GM19397 (cell line): ENCODE results near the gene IL17B.

Source experiments
- ATAC-seq: cut with Tn5 transposase; IDR thresholded peaks from one replicate; pipeline ENCODE4 v1.9.1; 2021; ENCODE audit warnings: mild to moderate bottlenecking, moderate library complexity; ENCODE audit not compliant: unreplicated experiment

The IL17B gene

DNA sequence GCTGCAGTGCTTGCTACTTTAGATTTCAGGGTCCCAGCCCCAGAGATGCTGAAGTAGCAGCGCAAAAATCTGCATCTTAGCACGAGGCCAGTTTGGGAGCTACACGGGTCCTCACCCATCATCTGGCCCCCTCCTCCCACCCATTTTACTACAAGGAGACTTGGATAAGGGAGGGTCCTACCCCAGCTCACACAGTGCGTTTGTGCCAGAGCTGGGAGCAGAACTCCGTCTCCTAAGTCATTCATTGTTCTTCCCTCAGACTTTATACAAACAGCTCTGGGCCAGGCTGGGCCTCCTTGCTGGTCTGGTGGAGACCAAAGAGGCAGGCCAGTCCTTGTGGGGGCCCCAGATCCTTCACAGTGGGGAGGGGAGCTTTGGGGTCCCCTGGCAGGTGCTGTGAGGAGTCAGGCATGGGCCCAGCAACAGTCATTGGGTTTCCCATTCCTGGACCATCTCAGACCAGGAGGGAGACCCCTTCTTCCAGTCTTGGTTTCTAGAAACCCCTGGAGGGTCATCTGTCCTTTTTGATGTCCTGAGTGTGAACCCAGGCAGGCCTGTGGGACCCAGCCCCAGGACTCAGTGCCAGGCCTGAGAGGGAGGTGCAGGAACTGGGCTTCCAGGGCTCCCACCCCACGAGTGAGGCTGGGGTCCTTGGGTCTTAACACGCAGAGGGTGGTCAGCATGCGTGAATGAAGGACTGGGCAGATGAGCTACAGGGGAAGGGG is 2.3 kb upstream of the IL17B start:
- ATAC-seq = peak; percentile 19

DNA sequence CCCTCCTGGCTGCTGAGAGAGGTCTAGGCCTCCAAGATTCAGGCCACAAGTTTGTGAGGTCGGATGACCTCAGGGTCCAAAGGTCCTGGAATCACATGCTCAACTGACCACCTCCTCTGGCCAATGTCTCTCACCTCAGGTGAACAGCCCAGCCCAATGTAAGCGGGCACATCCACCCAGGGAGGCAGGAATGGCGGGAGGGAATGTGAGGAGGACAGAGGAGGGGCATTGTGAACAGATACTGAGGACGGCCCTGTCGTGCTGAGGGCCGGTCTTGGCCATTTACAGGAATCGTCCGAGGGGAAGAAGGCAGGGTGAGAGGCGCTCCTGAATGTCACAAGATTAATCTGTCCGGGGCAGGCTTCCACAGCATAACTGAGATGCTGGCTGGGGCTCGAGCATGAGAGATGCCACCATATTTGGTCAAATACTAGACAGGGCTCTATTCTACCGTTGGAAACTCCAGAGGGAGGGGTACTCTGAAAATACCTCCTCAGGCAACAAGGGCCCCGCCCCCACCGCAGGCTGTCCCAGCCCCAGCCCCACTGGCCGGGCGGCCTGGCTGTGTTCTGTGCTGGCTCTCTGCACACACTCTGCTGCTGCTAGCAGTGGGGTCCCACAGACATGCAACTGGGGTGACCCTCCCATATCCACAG is 1.5 kb upstream of the IL17B start:
- ATAC-seq = no peak

DNA sequence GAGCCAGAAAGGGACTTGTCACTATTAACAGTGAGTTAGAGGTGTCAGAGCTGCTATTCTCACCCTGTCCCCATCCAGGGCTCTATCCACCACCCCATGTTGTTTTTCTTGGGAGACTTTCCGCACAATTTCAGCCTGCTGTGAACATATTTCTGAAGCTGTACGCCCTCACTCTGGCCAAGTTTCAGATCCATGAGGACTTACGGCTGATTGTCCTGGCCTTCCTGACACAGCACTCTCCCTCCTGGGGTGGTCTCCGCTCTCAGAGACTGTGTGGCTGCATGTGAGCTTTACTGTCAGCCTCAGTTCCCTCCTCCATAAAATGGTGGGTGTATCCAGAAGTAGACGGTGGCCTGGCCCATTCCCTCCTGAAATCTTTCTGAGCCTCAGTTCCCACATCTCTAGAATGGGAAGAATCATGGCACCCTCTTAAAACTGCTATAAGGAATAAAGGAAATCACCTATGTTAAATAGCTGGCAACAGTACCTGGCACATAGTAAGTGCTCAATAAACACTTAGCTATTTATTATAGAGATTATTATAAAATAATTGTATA is 804 bp upstream of the IL17B start:
- no peak for ATAC-seq

- ATAC-seq = no peak
These were observed 761 bp downstream of the IL17B start for GRCh38 chr5:149378241-149378820.

GRCh38 chr5:149376711-149377447 is 2.2 kb downstream of the IL17B start:
- no peak for ATAC-seq

DNA sequence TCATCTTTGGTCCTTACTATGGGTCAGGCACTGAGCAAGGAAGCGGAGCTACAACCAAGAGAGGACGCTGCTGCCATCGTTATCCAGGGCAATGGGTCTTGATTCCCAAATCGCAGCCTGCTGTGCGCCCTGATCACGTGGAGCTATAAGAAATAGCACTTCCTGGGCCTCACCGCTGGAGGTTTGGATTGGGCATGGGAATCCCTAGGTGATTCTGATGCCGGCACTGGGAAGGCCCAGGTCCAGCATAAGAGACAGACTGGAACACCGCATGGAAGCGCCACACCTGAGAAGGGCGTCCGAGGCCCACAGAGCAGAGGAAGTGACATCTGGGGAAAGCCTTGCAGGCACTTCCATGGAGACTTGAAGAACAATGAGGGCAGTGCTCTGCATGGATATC is 3.0 kb downstream of the IL17B start:
- no peak for ATAC-seq

- ATAC-seq = no peak
These were observed 3.7 kb downstream of the IL17B start for GRCh38 chr5:149375434-149375833.

DNA sequence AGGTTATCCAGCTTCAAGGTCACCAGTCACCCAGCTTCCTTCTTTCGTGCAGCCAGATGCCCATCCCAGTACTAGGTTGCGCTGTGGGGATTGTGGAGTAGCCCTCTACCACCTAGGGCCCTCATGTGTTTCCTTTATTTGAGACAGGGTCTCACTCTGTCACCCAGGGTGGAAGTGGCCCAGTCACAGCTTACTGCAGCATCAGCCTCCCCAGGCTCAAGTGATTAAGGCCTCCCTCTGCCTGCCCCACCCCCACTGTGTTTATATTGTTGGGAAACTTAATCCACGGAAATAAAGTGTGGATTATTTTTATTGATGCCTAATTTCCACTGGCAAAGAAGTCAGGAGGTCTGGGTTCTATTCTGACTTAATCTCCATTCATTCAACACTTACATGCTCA is 4.3 kb downstream of the IL17B start:
- no peak for ATAC-seq

- ATAC-seq = no peak
These were observed 4.8 kb downstream of the IL17B start for GRCh38 chr5:149374303-149374702.

GRCh38 chr5:149372932-149373331 is 6.2 kb downstream of the IL17B start:
- ATAC-seq = no peak

GRCh38 chr5:149372076-149372795 is 6.9 kb downstream of the IL17B start:
- no peak for ATAC-seq

GRCh38 chr5:149371296-149371962 is 7.7 kb downstream of the IL17B start:
- peak; percentile 68 for ATAC-seq

DNA sequence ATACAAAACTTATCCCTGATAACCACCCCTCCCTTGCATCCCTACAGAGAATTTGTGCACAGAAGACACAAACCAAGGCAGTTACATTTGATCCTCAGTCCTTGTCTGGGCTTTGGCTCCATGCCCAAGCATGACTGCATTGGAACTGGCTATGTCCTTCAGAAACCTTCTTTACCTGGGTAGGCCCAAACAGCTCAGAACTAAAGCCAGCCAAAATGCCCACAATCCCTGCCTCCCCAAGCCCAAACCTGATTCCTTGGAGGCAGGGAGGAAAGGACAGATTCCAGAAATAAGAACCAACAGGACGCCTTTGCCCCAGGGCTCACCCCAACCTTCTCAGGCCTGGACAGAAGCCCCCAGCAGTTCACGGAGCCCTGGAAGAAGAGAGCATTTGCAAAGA is 8.2 kb downstream of the IL17B start:
- no peak for ATAC-seq

DNA sequence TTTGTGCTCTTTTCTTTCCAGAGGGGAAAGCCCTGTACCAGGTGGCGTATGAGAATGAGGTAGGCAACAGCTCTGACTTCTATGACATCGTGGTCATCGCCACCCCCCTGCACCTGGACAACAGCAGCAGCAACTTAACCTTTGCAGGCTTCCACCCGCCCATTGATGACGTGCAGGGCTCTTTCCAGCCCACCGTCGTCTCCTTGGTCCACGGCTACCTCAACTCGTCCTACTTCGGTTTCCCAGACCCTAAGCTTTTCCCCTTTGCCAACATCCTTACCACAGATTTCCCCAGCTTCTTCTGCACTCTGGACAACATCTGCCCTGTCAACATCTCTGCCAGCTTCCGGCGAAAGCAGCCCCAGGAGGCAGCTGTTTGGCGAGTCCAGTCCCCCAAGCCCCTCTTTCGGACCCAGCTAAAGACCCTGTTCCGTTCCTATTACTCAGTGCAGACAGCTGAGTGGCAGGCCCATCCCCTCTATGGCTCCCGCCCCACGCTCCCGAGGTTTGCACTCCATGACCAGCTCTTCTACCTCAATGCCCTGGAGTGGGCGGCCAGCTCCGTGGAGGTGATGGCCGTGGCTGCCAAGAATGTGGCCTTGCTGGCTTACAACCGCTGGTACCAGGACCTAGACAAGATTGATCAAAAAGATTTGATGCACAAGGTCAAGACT is 11.0 kb downstream of the IL17B start:
- ATAC-seq = no peak

- ATAC-seq = no peak
These were observed 11.7 kb downstream of the IL17B start for GRCh38 chr5:149367249-149367971.

DNA sequence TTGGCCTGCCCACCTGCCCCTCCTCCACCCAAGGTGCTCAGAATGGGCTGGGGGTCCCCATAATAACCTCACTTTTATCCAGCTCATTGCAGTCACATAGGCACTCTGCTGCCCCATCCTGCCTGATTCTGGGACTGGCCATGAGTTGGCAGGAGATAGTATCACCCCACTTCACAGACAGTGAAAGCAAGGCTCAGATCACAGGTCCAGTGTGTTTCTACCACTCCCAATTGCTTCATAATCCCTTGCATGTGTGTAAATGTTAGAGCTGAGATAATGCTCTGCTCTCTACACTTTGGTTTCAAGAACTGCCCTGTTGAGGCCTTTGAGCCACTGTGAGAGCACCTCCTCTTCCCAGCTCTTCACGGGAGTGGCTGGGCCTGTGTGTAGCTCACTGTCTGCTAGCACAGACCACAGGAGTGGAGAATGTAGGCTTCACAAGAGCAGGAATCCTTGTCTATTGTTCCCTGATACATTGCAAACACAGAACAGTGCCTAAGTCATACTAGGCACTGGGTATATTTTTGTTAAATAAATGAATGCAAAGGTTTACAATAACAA is 12.8 kb downstream of the IL17B start:
- ATAC-seq = no peak

- ATAC-seq = no peak
These were observed 13.7 kb downstream of the IL17B start for GRCh38 chr5:149365418-149365817.

- ATAC-seq = no peak
These were observed 14.4 kb downstream of the IL17B start for GRCh38 chr5:149364719-149365118.

DNA sequence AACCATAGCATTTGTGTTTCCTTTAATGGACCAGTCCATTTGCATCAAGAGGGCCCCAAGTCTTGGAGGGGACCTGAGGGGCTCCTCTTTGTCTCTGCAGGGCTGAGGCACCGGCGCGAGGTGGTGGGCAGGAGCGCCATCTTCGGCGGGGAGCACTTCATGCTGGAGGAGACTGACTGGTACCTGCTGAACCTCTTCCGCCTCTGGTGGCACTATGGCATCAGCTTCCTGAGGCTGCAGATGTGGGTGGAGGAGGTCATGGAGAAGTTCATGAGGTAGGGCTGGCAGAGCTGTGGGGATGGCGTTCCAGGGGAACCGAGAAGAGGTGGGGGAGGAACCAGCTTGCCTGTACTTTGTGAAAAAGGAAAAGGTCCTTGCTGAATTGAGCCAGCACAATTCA is 15.2 kb downstream of the IL17B start:
- no peak for ATAC-seq
